ENCODE results near the gene GALNT14.

GRCh38 chr2:31065356-31065755, 72.9 kb downstream of the GALNT14 start:
- TF ChIP-seq NR1H2 (CRISPR knock-in tag; IDR thresholded peaks at IDR 0.05) (no peak), CTCF (IDR thresholded peaks at IDR 0.05) (no peak), NR2C2 (CRISPR knock-in tag; IDR thresholded peaks at IDR 0.05) (no peak), AFF4 (CRISPR knock-in tag; IDR thresholded peaks at IDR 0.05; ENCODE audit: borderline replicate concordance) (no peak), HMGXB4 (CRISPR knock-in tag; IDR thresholded peaks at IDR 0.05) (no peak)
